ENCODE data around the gene SH3RF3. TPM values are rescaled to one million over a fixed set of nuclear protein-coding genes. Genes with fewer than 3 reads are reported as not detected.

Gene SH3RF3
- total and polyA plus RNA-seq, 5 donors = 5.7 to 8.8 (median 8.1) TPM

- Histone ChIP-seq H3K27ac (ENCODE audit: low read length) (no peak overlapping the region), H3K4me3 (ENCODE audit: low read length) (no peak overlapping the region), H3K4me1 (ENCODE audit: control insufficient read depth, insufficient read depth, low read length) (peaks cover 3% of the 10 kb centered on the region), H3K27me3 (ENCODE audit: control insufficient read depth, insufficient read depth) (no peaks in the 10 kb centered on the region), H3K9me3 (ENCODE audit: control insufficient read depth, low read length) (no peaks in the 10 kb centered on the region)
- no peak for ATAC-seq
- no peak for DNase-seq
- intact Hi-C loops (cut with DNase I) = no loop called here
- 84% methylated on average over 11 of the region's 11 CpGs for WGBS
Measured at GRCh38 chr2:109474319-109474825, 345.4 kb downstream of the SH3RF3 start.

DNA sequence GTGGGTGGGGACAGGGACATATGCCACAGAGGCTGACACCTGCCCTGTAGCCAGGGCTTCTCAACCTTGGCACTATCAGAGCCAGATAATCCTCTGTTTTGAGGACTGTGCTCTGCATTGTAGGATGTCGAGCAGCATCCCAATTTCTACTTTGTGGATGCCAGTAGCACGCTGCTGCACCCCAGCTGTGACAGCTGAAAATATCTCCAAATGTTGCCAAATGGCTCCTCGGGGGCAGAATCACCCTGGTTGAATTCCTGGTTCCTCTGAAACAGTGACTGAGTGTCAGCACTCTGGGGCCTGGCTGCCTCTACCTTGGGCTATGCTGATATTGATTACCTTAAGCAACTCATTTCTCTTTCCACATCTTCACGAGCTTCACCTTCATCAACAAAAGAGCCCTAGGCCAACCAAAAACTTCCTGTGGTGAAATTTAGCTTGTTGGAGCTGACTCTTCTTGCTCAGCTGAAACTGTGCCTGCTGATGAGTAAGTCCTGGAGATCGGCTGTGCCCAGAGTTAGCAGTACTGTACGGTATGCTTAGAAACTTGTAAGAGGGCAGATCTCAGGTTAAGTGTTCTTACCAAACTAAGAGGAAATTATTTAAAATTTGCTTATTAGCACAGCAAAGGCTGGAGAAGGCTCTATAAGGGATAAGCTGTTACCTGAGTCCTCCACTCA lies 346.7 kb downstream of the SH3RF3 start:
- 66% methylated on average over 6 of the region's 6 CpGs for WGBS

GRCh38 chr2:109476641-109477441 lies 347.8 kb downstream of the SH3RF3 start:
- DNase-seq (no peak), ATAC-seq (no peak)
- no peaks in the 10 kb centered on the region for H3K9me3 ChIP-seq (ENCODE audit: control insufficient read depth, low read length)
- H3K27me3 ChIP-seq (ENCODE audit: control insufficient read depth, insufficient read depth) = no peaks in the 10 kb centered on the region
- H3K27ac ChIP-seq (ENCODE audit: low read length) = no peak overlapping the region
- intact Hi-C loops (cut with DNase I) = no loop called here
- no peak overlapping the region for H3K4me3 ChIP-seq (ENCODE audit: low read length)
- H3K4me1 ChIP-seq (ENCODE audit: control insufficient read depth, insufficient read depth, low read length) = peaks cover 9% of the 10 kb centered on the region
- WGBS = 88% methylated on average over 10 of the region's 10 CpGs

More for the DNA sequence above, 346.7 kb downstream of the SH3RF3 start:
- no peak overlapping the region for H3K4me3 ChIP-seq (ENCODE audit: low read length)
- DNase-seq = no peak
- no peak for ATAC-seq
- H3K4me1 ChIP-seq (ENCODE audit: control insufficient read depth, insufficient read depth, low read length) = peaks cover 6% of the 10 kb centered on the region
- no peaks in the 10 kb centered on the region for H3K27me3 ChIP-seq (ENCODE audit: control insufficient read depth, insufficient read depth)
- intact Hi-C loops (cut with DNase I) = no loop called here
- H3K9me3 ChIP-seq (ENCODE audit: control insufficient read depth, low read length) = no peaks in the 10 kb centered on the region
- no peak overlapping the region for H3K27ac ChIP-seq (ENCODE audit: low read length)

DNA sequence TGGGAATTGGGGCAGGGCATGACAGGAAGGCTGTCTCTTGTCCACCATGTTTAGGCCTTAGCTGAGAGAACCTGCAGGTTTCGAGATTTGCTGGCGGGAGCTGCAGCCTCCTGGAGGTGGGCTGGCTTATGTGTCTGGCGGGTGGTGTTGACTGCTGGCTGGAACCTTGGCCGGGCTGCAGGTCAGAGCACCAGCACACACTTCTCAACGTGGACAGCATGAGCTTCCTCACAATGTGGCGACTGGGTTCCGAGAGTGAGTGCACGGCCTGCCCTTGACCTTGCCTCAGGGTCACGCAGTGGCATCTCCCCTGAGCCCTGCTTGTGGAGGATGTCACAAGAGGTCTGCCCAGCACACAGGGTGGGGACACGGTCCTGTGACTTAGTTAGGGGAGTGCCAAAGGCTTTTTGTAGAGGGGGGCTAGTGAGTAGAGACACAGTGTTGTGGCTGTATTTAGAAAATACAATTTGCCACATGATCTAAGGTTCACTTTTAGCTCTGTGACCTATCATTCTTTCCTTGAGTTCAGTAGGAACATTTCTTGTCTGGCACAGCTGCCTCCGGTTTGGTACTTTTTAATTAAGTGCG lies 350.0 kb downstream of the SH3RF3 start:
- Histone ChIP-seq H3K27me3 (ENCODE audit: control insufficient read depth, insufficient read depth) (no peaks in the 10 kb centered on the region), H3K4me3 (ENCODE audit: low read length) (no peak overlapping the region), H3K27ac (ENCODE audit: low read length) (peak overlapping the region; percentile 5), H3K4me1 (ENCODE audit: control insufficient read depth, insufficient read depth, low read length) (peaks cover 17% of the 10 kb centered on the region), H3K9me3 (ENCODE audit: control insufficient read depth, low read length) (no peaks in the 10 kb centered on the region)
- intact Hi-C loops (cut with DNase I) = no loop called here
- WGBS = 83% methylated on average over 12 of the region's 12 CpGs
- DNase-seq (no peak), ATAC-seq (no peak)

DNA sequence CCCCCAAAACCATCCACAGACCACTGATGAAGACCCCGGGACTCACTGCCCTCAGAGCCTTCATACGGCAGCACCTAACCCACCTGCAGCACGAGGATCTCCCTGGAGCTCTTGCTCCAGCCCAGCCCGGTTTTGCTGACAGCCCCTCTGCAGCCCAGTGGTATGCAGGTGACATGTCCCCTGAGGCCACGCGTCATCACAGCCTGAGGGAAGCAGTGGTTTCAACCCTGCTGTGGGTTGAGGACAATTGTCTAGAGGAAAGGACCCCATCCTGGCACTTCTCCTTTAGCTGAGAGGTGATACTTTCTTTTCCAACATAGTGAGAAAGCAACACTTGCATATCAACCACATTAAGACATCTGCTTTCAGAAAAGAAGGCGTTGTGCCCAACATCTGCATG lies 350.8 kb downstream of the SH3RF3 start:
- no peak overlapping the region for H3K27ac ChIP-seq (ENCODE audit: low read length)
- peaks cover 17% of the 10 kb centered on the region for H3K4me1 ChIP-seq (ENCODE audit: control insufficient read depth, insufficient read depth, low read length)
- H3K27me3 ChIP-seq (ENCODE audit: control insufficient read depth, insufficient read depth) = no peaks in the 10 kb centered on the region
- no peak for ATAC-seq
- 93% methylated on average over 7 of the region's 7 CpGs for WGBS
- no peaks in the 10 kb centered on the region for H3K9me3 ChIP-seq (ENCODE audit: control insufficient read depth, low read length)
- no peak overlapping the region for H3K4me3 ChIP-seq (ENCODE audit: low read length)
- intact Hi-C loops (cut with DNase I) = loop anchor here in 1 of 4 donors (10.0 kb wide), 1 partner anchor 135 kb away; no protein-coding TSS in a partner anchor
- DNase-seq = no peak

DNA sequence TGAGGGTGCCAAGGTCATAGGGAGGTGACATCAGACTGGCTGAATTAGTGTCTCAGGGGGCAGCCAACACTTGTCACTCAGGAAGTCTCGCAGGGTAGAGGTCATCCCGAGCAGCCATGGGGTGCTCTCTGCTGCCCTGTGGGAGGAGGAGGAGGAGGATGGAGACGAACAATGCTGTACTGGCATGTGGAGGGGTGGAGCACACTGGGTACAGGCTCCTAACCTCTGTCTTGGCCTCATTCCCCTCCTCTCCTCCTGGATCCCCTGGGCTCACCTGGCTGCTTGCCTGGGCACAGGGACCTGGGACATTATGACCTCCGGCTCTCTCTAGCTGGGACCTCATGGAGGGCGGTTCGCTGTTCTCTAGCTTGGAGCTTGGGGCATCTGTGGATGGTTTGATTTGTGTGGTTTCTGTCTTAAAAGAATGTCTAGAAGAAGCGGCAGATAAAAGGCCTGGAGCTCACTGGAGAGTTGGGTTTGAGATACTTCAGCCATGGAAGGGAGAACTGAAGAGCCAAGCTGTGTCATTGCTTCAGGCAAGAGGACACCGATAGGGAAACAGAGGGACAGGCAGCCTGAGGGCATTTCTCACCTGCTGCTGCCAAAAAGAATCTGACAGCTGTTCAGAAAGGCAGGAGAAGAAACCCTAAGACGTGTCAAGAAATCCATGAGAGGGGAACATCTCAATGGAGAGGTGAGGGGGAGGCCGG lies 351.6 kb downstream of the SH3RF3 start:
- no peaks in the 10 kb centered on the region for H3K9me3 ChIP-seq (ENCODE audit: control insufficient read depth, low read length)
- ATAC-seq = no peak
- H3K4me3 ChIP-seq (ENCODE audit: low read length) = no peak overlapping the region
- WGBS = 91% methylated on average over 10 of the region's 10 CpGs
- no peak for DNase-seq
- intact Hi-C loops (cut with DNase I) = loop anchor here in 1 of 4 donors (10.0 kb wide), 1 partner anchor 136 kb away; no protein-coding TSS in a partner anchor
- H3K27ac ChIP-seq (ENCODE audit: low read length) = no peak overlapping the region
- no peaks in the 10 kb centered on the region for H3K27me3 ChIP-seq (ENCODE audit: control insufficient read depth, insufficient read depth)
- H3K4me1 ChIP-seq (ENCODE audit: control insufficient read depth, insufficient read depth, low read length) = peaks cover 17% of the 10 kb centered on the region

DNA sequence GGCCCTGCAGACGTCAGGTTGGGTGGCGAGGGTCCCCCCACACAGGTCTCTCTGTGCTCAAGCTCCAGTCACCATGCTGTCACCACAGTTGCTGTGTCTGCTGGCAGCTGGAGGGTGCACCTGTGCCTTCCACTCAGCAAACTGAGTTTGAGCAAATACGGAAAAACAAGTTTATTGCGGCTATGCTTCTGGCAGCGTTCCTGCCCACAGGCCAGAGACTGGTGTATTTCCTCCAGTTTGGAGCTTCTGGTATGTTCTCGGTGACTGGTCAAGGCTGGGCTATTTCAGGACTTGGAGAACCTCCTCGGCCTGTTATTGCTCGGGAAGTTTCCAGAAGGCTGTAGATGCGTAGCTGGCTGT lies 352.2 kb downstream of the SH3RF3 start:
- peaks cover 17% of the 10 kb centered on the region for H3K4me1 ChIP-seq (ENCODE audit: control insufficient read depth, insufficient read depth, low read length)
- WGBS = 88% methylated on average over 9 of the region's 9 CpGs
- no peak overlapping the region for H3K4me3 ChIP-seq (ENCODE audit: low read length)
- intact Hi-C loops (cut with DNase I) = loop anchor here in 1 of 4 donors (10.0 kb wide), 1 partner anchor 136 kb away; no protein-coding TSS in a partner anchor
- ATAC-seq = no peak
- no peak for DNase-seq
- no peaks in the 10 kb centered on the region for H3K9me3 ChIP-seq (ENCODE audit: control insufficient read depth, low read length)
- H3K27ac ChIP-seq (ENCODE audit: low read length) = no peak overlapping the region
- no peaks in the 10 kb centered on the region for H3K27me3 ChIP-seq (ENCODE audit: control insufficient read depth, insufficient read depth)

DNA sequence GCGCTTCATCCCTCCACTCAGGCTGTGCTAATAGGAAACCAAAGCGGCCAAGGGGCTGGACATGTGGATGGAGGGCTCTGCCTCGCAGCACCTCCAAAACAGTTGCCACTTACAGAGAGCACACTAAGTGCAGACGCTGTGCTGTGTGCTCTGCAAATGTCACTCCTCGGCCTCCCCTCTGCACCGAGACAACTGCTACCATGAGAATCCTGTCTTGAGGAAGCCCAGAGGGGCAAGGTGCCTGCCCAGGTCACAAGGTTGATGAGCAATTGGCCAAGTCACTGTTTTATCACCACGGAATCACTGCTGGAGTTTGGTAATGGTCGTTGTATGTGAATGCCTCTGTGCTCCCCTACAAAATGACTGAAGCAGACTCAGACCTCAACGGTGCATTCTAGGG lies 352.6 kb downstream of the SH3RF3 start:
- peak overlapping the region; percentile 12 for H3K27ac ChIP-seq (ENCODE audit: low read length)
- H3K27me3 ChIP-seq (ENCODE audit: control insufficient read depth, insufficient read depth) = no peaks in the 10 kb centered on the region
- peaks cover 17% of the 10 kb centered on the region for H3K4me1 ChIP-seq (ENCODE audit: control insufficient read depth, insufficient read depth, low read length)
- no peaks in the 10 kb centered on the region for H3K9me3 ChIP-seq (ENCODE audit: control insufficient read depth, low read length)
- WGBS = 85% methylated on average over 9 of the region's 9 CpGs
- H3K4me3 ChIP-seq (ENCODE audit: low read length) = no peak overlapping the region
- DNase-seq (no peak), ATAC-seq (no peak)
- intact Hi-C loops (cut with DNase I) = loop anchor here in 1 of 4 donors (10.0 kb wide), 1 partner anchor 137 kb away; no protein-coding TSS in a partner anchor

DNA sequence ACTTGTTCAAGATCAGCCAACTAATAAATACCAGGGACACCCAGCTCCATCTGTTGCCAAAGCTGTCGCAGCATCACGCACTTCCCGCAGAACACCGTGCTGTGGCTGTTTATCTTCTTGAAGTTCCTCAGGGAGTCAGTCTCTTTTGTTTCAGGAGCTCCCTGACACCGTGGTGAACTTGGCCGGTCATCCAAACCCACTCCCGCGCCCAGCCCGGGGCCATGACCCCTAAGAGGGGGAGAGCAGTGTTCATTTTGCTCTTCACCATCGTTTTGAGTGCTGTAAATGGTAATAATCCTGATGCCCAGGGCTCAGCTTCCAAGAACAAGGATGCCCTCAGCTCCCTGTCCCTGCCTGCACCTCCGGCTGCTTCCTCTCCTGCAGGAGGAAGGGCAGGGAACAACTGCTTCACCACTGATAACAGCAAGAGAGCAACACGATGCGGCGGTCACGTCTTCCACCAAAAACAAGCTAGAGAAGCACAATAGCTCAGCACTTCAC lies 353.4 kb downstream of the SH3RF3 start:
- peak; percentile 47 to 80 (median 78) for DNase-seq
- Histone ChIP-seq H3K9me3 (ENCODE audit: control insufficient read depth, low read length) (no peaks in the 10 kb centered on the region), H3K4me3 (ENCODE audit: low read length) (no peak overlapping the region), H3K4me1 (ENCODE audit: control insufficient read depth, insufficient read depth, low read length) (peaks cover 17% of the 10 kb centered on the region), H3K27ac (ENCODE audit: low read length) (peak overlapping the region; percentile 86), H3K27me3 (ENCODE audit: control insufficient read depth, insufficient read depth) (no peaks in the 10 kb centered on the region)
- WGBS = 6% methylated on average over 15 of the region's 15 CpGs
- peak; percentile 64 to 76 for ATAC-seq
- intact Hi-C loops (cut with DNase I) = loop anchor here in 1 of 4 donors (10.0 kb wide), 1 partner anchor 138 kb away; no protein-coding TSS in a partner anchor
